ENCODE data around the gene PARD3. TPM values are rescaled to one million over a fixed set of nuclear protein-coding genes. Genes with fewer than 3 reads are reported as not detected.

Gene PARD3
- total RNA-seq, 2 experiments from 2014 or later, result 0.53 to 0.71 TPM

DNA sequence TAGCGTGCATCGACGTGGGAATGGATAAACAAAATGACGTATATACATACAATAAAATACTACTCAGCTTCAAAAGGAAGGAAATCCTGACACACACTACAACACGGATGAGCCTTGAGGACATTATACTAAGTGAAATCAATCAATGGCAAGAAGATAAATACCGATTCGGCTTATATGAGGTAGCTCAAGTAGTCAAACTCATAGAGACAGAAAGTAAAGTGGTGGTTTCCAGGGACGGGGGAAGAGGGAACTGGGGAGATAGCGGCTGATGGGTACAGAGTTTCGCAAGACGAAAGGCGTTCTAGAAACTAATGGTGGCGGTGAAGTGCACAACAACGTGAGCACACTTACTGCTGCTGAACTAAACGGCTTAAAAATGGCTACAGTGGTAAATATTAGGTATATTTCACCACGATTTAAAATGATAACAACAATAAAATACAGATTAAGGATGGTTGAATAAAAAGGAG, 516.7 kb downstream of the PARD3 start:
- no peak for DNase-seq
- H3K27me3 Mint-ChIP-seq, result peaks cover 5% of the 10 kb centered on the region
- no peaks in the 10 kb centered on the region for H3K9me3 ChIP-seq (ENCODE audit: control insufficient read depth in 1 of 2, insufficient read depth in 1 of 2, low read length in 2 of 2)
- no peak overlapping the region for H3K27ac Mint-ChIP-seq
- H3K4me3 ChIP-seq (ENCODE audit: low read length), result no peak overlapping the region
- no peaks in the 10 kb centered on the region for H3K36me3 Mint-ChIP-seq (ENCODE audit: low read depth)
- TF ChIP-seq, protein P1, sequence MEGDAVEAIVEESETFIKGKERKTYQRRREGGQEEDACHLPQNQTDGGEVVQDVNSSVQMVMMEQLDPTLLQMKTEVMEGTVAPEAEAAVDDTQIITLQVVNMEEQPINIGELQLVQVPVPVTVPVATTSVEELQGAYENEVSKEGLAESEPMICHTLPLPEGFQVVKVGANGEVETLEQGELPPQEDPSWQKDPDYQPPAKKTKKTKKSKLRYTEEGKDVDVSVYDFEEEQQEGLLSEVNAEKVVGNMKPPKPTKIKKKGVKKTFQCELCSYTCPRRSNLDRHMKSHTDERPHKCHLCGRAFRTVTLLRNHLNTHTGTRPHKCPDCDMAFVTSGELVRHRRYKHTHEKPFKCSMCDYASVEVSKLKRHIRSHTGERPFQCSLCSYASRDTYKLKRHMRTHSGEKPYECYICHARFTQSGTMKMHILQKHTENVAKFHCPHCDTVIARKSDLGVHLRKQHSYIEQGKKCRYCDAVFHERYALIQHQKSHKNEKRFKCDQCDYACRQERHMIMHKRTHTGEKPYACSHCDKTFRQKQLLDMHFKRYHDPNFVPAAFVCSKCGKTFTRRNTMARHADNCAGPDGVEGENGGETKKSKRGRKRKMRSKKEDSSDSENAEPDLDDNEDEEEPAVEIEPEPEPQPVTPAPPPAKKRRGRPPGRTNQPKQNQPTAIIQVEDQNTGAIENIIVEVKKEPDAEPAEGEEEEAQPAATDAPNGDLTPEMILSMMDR (IDR thresholded peaks at IDR 0.05), result no peak
- ChIA-PET CTCF (no interaction called here), POLR2A (no interaction called here)
- no peak overlapping the region for H3K27ac ChIP-seq (ENCODE audit: low read depth in 1 of 2, low read length in 2 of 2)
- H3K27me3 ChIP-seq (ENCODE audit: control insufficient read depth in 1 of 2, insufficient read depth in 2 of 2, low read length in 2 of 2), result peaks cover 0 to 3% of the 10 kb centered on the region in 2 experiments
- no peaks in the 10 kb centered on the region for H3K4me1 Mint-ChIP-seq (ENCODE audit: low read depth)
- intact Hi-C loops (cut with DNase I, micrococcal nuclease), result no loop called here
- no peaks in the 10 kb centered on the region for H3K9me3 Mint-ChIP-seq
- no peak overlapping the region for H3K4me3 Mint-ChIP-seq
- H3K4me1 ChIP-seq (ENCODE audit: insufficient read depth, low read length), result no peaks in the 10 kb centered on the region
- no peaks in the 10 kb centered on the region for H3K36me3 ChIP-seq (ENCODE audit: insufficient read depth, low read length)
- no peak for ATAC-seq (ENCODE audit: poor library complexity)

DNA sequence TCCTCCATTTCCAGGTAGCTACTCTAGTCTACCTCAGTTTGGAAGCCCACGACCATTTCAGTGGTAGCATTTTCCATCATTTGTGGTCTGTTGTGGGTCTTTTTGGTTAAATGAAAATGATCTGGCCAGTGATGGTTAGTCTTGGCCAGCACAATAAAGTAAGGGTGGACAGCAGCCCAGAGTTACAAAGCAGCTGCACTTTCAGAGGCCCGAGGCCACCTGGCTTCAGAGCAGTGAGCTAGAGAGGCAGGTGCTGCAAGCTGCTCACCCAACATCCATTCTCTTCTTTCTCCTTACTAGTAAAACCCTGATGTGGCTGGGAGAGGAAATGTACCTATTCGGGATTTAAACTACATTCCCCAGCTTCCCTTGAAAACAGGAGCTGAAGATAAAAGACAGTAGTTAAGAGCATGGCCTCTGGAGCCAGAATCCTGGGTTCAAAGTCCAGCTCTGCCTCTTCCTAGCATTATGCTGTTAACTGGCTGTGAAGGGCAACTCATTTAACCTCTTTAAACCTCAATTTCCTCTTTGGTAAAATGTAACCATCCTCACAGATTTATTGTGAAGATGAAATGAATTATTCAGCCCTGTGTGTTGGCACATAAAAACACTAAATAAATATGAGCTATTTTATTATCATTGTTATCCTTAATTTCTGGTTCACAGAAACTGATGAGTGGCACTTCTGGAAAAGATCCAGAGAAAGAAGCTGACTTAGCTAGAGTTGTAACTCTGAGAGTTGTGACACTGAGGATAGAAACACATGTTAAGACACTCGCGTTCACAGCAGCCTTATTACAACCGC, 517.4 kb downstream of the PARD3 start:
- DNase-seq (no peak), ATAC-seq (ENCODE audit: poor library complexity) (no peak)
- H3K27ac ChIP-seq (ENCODE audit: low read depth in 1 of 2, low read length in 2 of 2), result no peak overlapping the region
- Mint-ChIP-seq H3K27ac (no peak overlapping the region), H3K27me3 (peaks cover 5% of the 10 kb centered on the region), H3K36me3 (ENCODE audit: low read depth) (no peaks in the 10 kb centered on the region), H3K4me1 (ENCODE audit: low read depth) (no peaks in the 10 kb centered on the region), H3K9me3 (no peaks in the 10 kb centered on the region), H3K4me3 (no peak overlapping the region)
- TF ChIP-seq, protein P1 (IDR thresholded peaks at IDR 0.05), result no peak
- H3K9me3 ChIP-seq (ENCODE audit: control insufficient read depth in 1 of 2, insufficient read depth in 1 of 2, low read length in 2 of 2), result no peaks in the 10 kb centered on the region
- ChIA-PET CTCF (no interaction called here), POLR2A (no interaction called here)
- no peak overlapping the region for H3K4me3 ChIP-seq (ENCODE audit: low read length)
- H3K27me3 ChIP-seq (ENCODE audit: control insufficient read depth in 1 of 2, insufficient read depth in 2 of 2, low read length in 2 of 2), result peaks cover 0 to 3% of the 10 kb centered on the region in 2 experiments
- no peaks in the 10 kb centered on the region for H3K36me3 ChIP-seq (ENCODE audit: insufficient read depth, low read length)
- intact Hi-C loops (cut with DNase I, micrococcal nuclease), result no loop called here
- no peaks in the 10 kb centered on the region for H3K4me1 ChIP-seq (ENCODE audit: insufficient read depth, low read length)

DNA sequence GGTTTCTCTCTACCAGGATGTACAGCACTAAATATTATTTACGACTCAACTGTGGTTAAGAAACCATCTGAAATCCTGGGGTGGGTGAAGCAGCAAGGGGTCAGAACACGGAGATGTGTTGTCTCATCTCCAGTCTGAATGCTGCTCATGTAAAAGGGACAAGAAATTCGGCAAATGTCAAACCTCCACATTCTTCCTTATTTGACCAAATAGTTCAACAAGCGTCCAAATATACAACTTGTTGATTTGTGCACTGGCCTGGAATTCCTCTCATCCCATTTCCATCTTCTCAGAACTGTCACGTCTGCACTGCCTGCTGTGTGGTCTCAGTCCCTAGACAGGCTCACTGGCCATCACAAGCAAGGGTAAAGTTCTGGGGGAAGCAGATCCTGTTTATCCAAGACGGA, 520.0 kb downstream of the PARD3 start:
- Mint-ChIP-seq H3K9me3 (no peaks in the 10 kb centered on the region), H3K27me3 (peaks cover 5% of the 10 kb centered on the region), H3K36me3 (ENCODE audit: low read depth) (no peaks in the 10 kb centered on the region), H3K4me1 (ENCODE audit: low read depth) (no peaks in the 10 kb centered on the region), H3K4me3 (no peak overlapping the region), H3K27ac (no peak overlapping the region)
- DNase-seq, result no peak
- Histone ChIP-seq H3K9me3 (ENCODE audit: control insufficient read depth in 1 of 2, insufficient read depth in 1 of 2, low read length in 2 of 2) (no peaks in the 10 kb centered on the region), H3K27ac (ENCODE audit: low read depth in 1 of 2, low read length in 2 of 2) (no peak overlapping the region), H3K27me3 (ENCODE audit: control insufficient read depth in 1 of 2, insufficient read depth in 2 of 2, low read length in 2 of 2) (peaks cover 0 to 3% of the 10 kb centered on the region in 2 experiments), H3K36me3 (ENCODE audit: insufficient read depth, low read length) (no peaks in the 10 kb centered on the region), H3K4me3 (ENCODE audit: low read length) (no peak overlapping the region), H3K4me1 (ENCODE audit: insufficient read depth, low read length) (no peaks in the 10 kb centered on the region)
- POLR2A ChIA-PET, result no interaction called here
- intact Hi-C loops (cut with DNase I, micrococcal nuclease), result no loop called here
- no peak for ATAC-seq (ENCODE audit: poor library complexity)
- TF ChIP-seq, protein P1 (IDR thresholded peaks at IDR 0.05), result no peak
- CTCF ChIA-PET, result no interaction called here
